CD4-positive, CD25-positive, alpha-beta regulatory T cell (primary cell): Measurements from ENCODE around the gene NTM. TPM values are rescaled to one million over a fixed set of nuclear protein-coding genes. Genes with fewer than 3 reads are reported as not detected.

Experiments used
- ATAC-seq, 2 donors: fragments of 150-1000 bp; cut with Tn5 transposase; one replicate each; pipeline ENCODE4 v1.10.0; 2021; ENCODE audit warnings: low read depth in 2 of 2, moderate number of reproducible peaks in 2 of 2, moderate library complexity in 1 of 2
- DNase-seq, 3 donors: peaks; one replicate each; pipeline versions ENCODE4 v3.0.0 to v3.0.0-alpha.2; 2012 to 2022; ENCODE audit warnings: mixed read lengths in 1 of 3
- H3K27ac ChIP-seq: one replicate; pipeline ENCODE4 v1.7.0; 2013; ENCODE audit warnings: mild to moderate bottlenecking, low read length; ENCODE audit not compliant: insufficient read depth, poor library complexity, severe bottlenecking
- H3K27me3 ChIP-seq: one replicate; pipeline ENCODE4 v1.7.0; 2013; ENCODE audit warnings: low read length; ENCODE audit not compliant: control insufficient read depth, insufficient read depth
- H3K36me3 ChIP-seq: one replicate; pipeline ENCODE4 v1.7.0; 2013; ENCODE audit warnings: mild to moderate bottlenecking, low read length, moderate library complexity; ENCODE audit not compliant: control insufficient read depth, insufficient read depth
- H3K4me1 ChIP-seq: 2 replicates; pipeline ENCODE4 v1.7.0; 2013; ENCODE audit warnings: mild to moderate bottlenecking, low read length; ENCODE audit not compliant: insufficient read depth, control insufficient read depth, poor library complexity, severe bottlenecking
- H3K4me3 ChIP-seq: one replicate; pipeline ENCODE4 v1.7.0; 2013; ENCODE audit warnings: low read depth, mild to moderate bottlenecking, low read length, moderate library complexity
- H3K9me3 ChIP-seq, 2 experiments: 1 replicate in 1 of 2; 2 replicates in 1 of 2; pipeline ENCODE4 v1.7.0; 2013; ENCODE audit warnings: low read length in 2 of 2, mild to moderate bottlenecking in 1 of 2, moderate library complexity in 1 of 2; ENCODE audit not compliant: control insufficient read depth in 2 of 2
- H3K27ac Mint-ChIP-seq, 3 donors: one replicate each; pipeline ENCODE4 v1.8.0; 2020 to 2022; ENCODE audit warnings: mild to moderate bottlenecking in 3 of 3, mixed read lengths in 3 of 3, moderate library complexity in 2 of 3
- H3K27me3 Mint-ChIP-seq: one replicate; pipeline ENCODE4 v1.8.0; 2022; ENCODE audit warnings: mild to moderate bottlenecking, mixed read lengths
- H3K36me3 Mint-ChIP-seq: one replicate; pipeline ENCODE4 v1.8.0; 2020; ENCODE audit warnings: mixed read lengths
- H3K4me1 Mint-ChIP-seq, 4 donors: one replicate each; pipeline ENCODE4 v1.8.0; 2020 to 2022; ENCODE audit warnings: mixed read lengths in 4 of 4, mild to moderate bottlenecking in 1 of 4
- H3K4me3 Mint-ChIP-seq, 4 donors: one replicate each; pipeline ENCODE4 v1.8.0; 2020 to 2022; ENCODE audit warnings: mild to moderate bottlenecking in 4 of 4, mixed read lengths in 4 of 4, moderate library complexity in 3 of 4
- H3K9me3 Mint-ChIP-seq, 7 donors: one replicate each; pipeline ENCODE4 v1.8.0; 2020 to 2022; ENCODE audit warnings: mixed read lengths in 7 of 7, mild to moderate bottlenecking in 3 of 7, moderate library complexity in 2 of 7
- polyA plus RNA-seq, 4 donors: library from polyadenylated mRNA; unstranded; fragments of 300-500 nt; fragmentation: Illumina TruSeq; gene quantifications; one replicate each; pipeline ENCODE4 v1.2.3, GENCODE V29; 2021
- total RNA-seq: library from RNA; stranded (reverse); gene quantifications from one replicate; pipeline ENCODE4 v1.2.3, GENCODE V29; 2022

Gene NTM
- total and polyA plus RNA-seq, 5 donors from 2014 or later, result 1.3 TPM; not detected in 4

DNA sequence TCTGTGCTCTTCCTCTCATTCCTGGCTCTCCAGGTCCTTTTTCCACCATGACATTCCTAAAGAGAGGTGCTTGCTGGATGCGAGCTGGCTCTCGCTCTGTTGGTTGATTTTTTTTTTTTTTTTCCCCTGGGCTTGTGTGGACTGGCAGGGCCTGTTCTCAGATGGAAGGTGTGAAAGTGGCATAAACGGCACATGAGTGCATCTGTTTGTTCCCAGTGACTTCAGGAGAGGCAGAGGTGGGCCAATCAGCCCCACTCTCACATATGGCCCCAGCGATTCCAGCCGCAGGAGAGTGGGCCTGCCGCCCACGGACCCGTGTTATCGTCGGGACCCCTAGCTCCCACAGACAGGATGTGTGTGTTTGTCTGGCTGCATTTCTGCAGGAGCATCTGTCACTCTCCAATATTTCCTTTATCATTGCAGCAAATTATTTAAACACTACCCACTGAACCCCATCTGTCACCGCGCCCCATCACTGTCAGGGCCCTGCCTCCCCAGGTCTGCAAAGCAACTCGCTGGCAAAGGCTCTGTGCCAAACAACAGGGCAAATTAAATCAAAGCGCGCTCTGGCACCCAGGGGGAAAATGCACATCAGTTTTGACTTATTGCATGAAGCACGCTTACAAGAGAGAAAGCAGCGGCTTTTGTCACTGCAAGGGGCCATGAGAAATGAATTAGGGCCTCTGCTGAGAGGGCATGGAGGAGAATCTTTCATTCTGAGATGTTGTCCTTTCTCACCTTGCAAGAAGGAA, 886.3 kb downstream of the NTM start:
- Mint-ChIP-seq H3K4me1 (no peaks in the 10 kb centered on the region), H3K9me3 (peaks cover 0 to 3% (median 0%) of the 10 kb centered on the region in 7 donors), H3K27me3 (peaks cover 6% of the 10 kb centered on the region), H3K27ac (no peak overlapping the region), H3K4me3 (no peak overlapping the region), H3K36me3 (no peaks in the 10 kb centered on the region)
- H3K27ac ChIP-seq, result no peak overlapping the region
- H3K27me3 ChIP-seq, result no peaks in the 10 kb centered on the region
- H3K4me1 ChIP-seq, result no peaks in the 10 kb centered on the region
- no peaks in the 10 kb centered on the region for H3K36me3 ChIP-seq
- ATAC-seq, result no peak
- no peaks in the 10 kb centered on the region for H3K9me3 ChIP-seq
- no peak overlapping the region for H3K4me3 ChIP-seq
- DNase-seq, result no peak

DNA sequence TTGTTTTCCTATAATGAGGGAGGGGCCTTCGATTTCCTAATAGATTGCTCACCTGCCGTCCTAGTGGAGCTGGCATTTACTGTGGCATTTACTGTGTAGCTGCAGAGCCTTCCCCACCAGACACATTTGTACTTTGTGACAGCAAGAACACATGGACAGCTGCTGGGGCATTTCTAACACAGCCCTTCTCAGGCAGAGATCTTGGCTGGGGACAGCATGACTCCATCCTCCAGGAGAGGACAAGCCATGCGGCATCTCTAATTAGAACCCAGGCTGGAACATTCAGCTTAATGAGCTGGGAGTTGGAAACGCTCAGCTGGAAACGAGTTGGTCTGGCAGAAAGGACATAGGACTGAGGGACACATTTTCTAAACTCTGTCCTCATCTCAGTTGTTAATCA, 887.5 kb downstream of the NTM start:
- no peaks in the 10 kb centered on the region for H3K9me3 ChIP-seq

DNA sequence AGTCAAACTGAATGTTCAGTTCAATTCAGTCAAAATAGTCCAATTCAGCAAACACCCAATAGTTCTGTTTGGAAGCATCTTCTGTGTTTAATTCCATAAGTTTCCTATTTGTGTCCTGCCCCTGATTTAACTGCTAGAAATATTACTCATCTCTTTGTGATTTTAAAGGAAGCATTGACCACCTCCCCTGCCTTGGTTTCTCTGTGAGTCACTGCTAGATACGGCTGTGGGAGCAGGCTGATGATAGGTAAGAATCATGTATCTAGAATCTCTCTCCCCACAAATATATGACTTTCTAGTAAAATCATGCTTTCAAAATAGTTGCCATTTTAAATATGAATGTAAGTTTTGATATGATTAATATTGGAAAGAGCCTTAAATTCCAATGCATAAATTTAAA, 888.5 kb downstream of the NTM start:
- ATAC-seq (no peak), DNase-seq (no peak)
- Mint-ChIP-seq H3K9me3 (peaks cover 0 to 5% (median 0%) of the 10 kb centered on the region in 7 donors), H3K27me3 (peaks cover 6% of the 10 kb centered on the region), H3K27ac (no peak overlapping the region), H3K4me1 (no peaks in the 10 kb centered on the region), H3K36me3 (no peaks in the 10 kb centered on the region), H3K4me3 (no peak overlapping the region)
- Histone ChIP-seq H3K4me3 (no peak overlapping the region), H3K9me3 (no peaks in the 10 kb centered on the region), H3K27me3 (no peaks in the 10 kb centered on the region), H3K4me1 (no peaks in the 10 kb centered on the region), H3K27ac (no peak overlapping the region), H3K36me3 (no peaks in the 10 kb centered on the region)

More for the DNA sequence above, 887.5 kb downstream of the NTM start:
- H3K4me3 Mint-ChIP-seq, result no peak overlapping the region
- no peak for ATAC-seq
- Histone ChIP-seq H3K27me3 (no peaks in the 10 kb centered on the region), H3K4me3 (no peak overlapping the region), H3K27ac (no peak overlapping the region), H3K4me1 (no peaks in the 10 kb centered on the region), H3K36me3 (no peaks in the 10 kb centered on the region)
- peaks cover 0 to 3% (median 0%) of the 10 kb centered on the region in 7 donors for H3K9me3 Mint-ChIP-seq
- no peak for DNase-seq
- H3K4me1 Mint-ChIP-seq, result no peaks in the 10 kb centered on the region
- peaks cover 6% of the 10 kb centered on the region for H3K27me3 Mint-ChIP-seq
- no peaks in the 10 kb centered on the region for H3K36me3 Mint-ChIP-seq
- H3K27ac Mint-ChIP-seq, result no peak overlapping the region

DNA sequence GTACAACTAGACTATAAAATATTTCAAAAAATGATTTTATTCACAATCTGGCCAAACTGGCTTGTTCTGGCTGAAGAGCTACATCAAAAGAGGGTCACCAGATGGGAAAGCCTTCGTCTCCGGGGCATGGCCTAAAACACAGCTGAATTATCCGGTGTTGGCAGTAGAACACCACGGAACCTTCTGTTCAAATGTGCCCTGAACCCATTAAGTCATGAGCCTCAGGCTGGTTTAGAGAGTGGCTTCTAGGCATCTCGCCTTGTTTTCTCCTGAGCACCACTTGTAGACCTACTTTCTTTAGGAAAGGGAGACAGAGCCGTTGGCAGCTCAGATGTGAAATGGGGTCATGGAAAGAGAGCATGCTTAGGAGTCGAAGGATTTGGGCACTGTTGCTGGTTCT, 890.2 kb downstream of the NTM start:
- Mint-ChIP-seq H3K4me3 (no peak overlapping the region), H3K4me1 (no peaks in the 10 kb centered on the region), H3K27ac (no peak overlapping the region), H3K27me3 (peaks cover 6% of the 10 kb centered on the region), H3K36me3 (no peaks in the 10 kb centered on the region), H3K9me3 (peaks cover 0 to 5% (median 0%) of the 10 kb centered on the region in 7 donors)
- H3K9me3 ChIP-seq, result no peaks in the 10 kb centered on the region
- H3K36me3 ChIP-seq, result no peaks in the 10 kb centered on the region
- H3K4me1 ChIP-seq, result no peaks in the 10 kb centered on the region
- no peak overlapping the region for H3K4me3 ChIP-seq
- no peaks in the 10 kb centered on the region for H3K27me3 ChIP-seq
- no peak for ATAC-seq
- H3K27ac ChIP-seq, result no peak overlapping the region
- no peak for DNase-seq

DNA sequence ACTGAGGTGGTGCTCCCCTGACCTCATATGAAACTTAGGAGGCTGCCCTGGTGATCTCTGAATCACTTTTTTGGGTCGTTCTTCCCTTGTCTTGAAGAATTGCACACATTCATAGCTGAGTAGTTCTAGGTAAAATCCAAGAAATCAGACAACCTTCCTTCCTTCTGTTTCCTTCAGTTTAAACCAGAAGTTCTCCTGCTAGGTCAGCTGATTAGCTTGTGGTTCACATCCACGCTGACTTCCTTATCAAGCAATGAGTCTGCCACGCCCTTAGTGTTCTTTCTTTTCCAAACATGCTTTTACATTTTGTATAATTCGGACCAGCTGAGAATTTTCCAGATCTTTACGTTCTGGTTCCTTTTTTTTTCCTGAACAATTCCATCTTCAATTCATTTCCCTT, 892.8 kb downstream of the NTM start:
- Mint-ChIP-seq H3K4me3 (no peak overlapping the region), H3K27me3 (peaks cover 15% of the 10 kb centered on the region)
- no peak for ATAC-seq

DNA sequence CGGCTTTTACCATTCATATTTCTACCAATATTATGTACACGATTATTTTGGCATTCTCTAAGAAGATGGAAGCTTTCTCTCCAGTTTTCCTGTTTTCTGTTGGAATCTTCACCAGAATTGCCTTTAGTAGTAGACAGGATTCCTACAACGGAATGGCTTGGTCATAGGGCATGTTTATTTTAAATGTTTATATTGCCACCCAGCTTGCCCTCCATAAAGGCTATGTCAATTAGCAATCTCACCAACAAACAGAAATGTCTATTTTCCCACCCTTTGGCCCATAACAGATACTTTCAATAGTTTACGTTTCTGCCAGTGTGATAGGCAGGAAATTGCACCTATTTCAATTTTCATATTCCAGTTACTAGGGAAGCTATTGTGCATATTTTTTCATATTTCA, 893.5 kb downstream of the NTM start:
- H3K36me3 ChIP-seq, result no peaks in the 10 kb centered on the region
- H3K27me3 Mint-ChIP-seq, result peaks cover 21% of the 10 kb centered on the region
- peaks cover 0 to 5% (median 2%) of the 10 kb centered on the region in 7 donors for H3K9me3 Mint-ChIP-seq
- no peaks in the 10 kb centered on the region for H3K4me1 ChIP-seq
- H3K27ac Mint-ChIP-seq, result no peak overlapping the region
- no peaks in the 10 kb centered on the region for H3K9me3 ChIP-seq
- no peaks in the 10 kb centered on the region for H3K36me3 Mint-ChIP-seq
- H3K4me3 Mint-ChIP-seq, result no peak overlapping the region
- H3K27ac ChIP-seq, result no peak overlapping the region
- H3K4me1 Mint-ChIP-seq, result no peaks in the 10 kb centered on the region
- H3K4me3 ChIP-seq, result no peak overlapping the region
- DNase-seq (no peak), ATAC-seq (no peak)
- H3K27me3 ChIP-seq, result no peaks in the 10 kb centered on the region

More for the DNA sequence above, 892.8 kb downstream of the NTM start:
- DNase-seq, result no peak
- H3K9me3 Mint-ChIP-seq, result peaks cover 0 to 5% (median 1%) of the 10 kb centered on the region in 7 donors
- Histone ChIP-seq H3K9me3 (no peaks in the 10 kb centered on the region), H3K4me1 (no peaks in the 10 kb centered on the region), H3K36me3 (no peaks in the 10 kb centered on the region), H3K27me3 (no peaks in the 10 kb centered on the region), H3K4me3 (no peak overlapping the region), H3K27ac (no peak overlapping the region)
- no peak overlapping the region for H3K27ac Mint-ChIP-seq
- H3K36me3 Mint-ChIP-seq, result no peaks in the 10 kb centered on the region
- H3K4me1 Mint-ChIP-seq, result no peaks in the 10 kb centered on the region

DNA sequence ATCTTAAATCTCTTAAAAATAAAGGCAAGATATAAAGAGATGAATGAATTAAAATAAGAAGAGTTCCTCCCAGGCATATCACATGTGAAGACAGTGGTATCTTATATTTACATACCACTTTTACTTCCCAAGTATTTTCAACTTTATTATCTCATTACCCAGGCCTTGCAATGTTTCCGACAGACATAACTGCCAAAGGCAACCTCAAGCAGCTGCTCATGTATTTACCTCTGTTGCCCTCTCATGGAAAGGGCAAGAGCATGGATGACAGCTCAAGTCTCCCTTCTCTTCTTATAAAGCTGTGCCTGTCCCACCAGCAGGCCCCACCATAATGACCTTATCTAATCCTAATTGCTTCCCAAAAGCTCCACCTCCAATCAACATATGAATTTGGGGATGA, 894.2 kb downstream of the NTM start:
- no peak for DNase-seq
- H3K27me3 Mint-ChIP-seq, result peaks cover 17% of the 10 kb centered on the region
- no peak overlapping the region for H3K27ac Mint-ChIP-seq
- no peak for ATAC-seq
- Histone ChIP-seq H3K27ac (no peak overlapping the region), H3K36me3 (no peaks in the 10 kb centered on the region), H3K27me3 (no peaks in the 10 kb centered on the region), H3K4me3 (no peak overlapping the region), H3K9me3 (no peaks in the 10 kb centered on the region), H3K4me1 (no peaks in the 10 kb centered on the region)
- H3K4me1 Mint-ChIP-seq, result no peaks in the 10 kb centered on the region
- peaks cover 0 to 5% (median 2%) of the 10 kb centered on the region in 7 donors for H3K9me3 Mint-ChIP-seq
- no peaks in the 10 kb centered on the region for H3K36me3 Mint-ChIP-seq
- no peak overlapping the region for H3K4me3 Mint-ChIP-seq
